ENCODE results near the gene PIEZO2. TPM values are rescaled to one million over a fixed set of nuclear protein-coding genes. Genes with fewer than 3 reads are reported as not detected.

Gene PIEZO2
- polyA plus RNA-seq, 1 donor, result 25.1 TPM

DNA sequence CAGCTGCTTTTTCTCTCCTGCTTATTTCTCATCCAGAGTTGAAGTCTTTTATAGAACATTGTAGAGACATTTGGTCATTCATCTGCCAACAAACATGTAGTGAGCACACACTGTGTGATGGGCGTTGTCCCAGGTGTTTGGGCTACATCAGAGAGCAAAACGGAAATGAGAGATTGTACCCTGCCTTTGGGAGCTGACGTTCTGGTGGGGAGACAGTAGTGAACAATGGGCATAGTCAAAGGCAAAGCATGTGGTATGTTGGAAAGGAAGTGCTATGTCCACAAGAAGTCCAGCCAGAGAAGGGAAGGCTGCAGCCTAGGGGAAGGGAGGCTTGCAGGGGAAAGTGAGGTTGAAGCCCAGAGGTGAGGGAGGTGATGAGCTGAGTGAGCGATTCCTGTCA, 78.1 kb downstream of the PIEZO2 start:
- 90% methylated on average over 2 of the region's 4 CpGs for WGBS (ENCODE audit: insufficient coverage, low lambda C conversion rate)
- Histone ChIP-seq H3K27me3 (ENCODE audit: control insufficient read depth, insufficient read depth, low read length) (no peaks in the 10 kb centered on the region), H3K27ac (ENCODE audit: low read length) (no peak overlapping the region), H3K36me3 (ENCODE audit: control insufficient read depth, insufficient read depth, low read length) (no peaks in the 10 kb centered on the region), H3K4me3 (ENCODE audit: low read length) (no peak overlapping the region), H3K4me1 (ENCODE audit: control insufficient read depth, insufficient read depth, low read length) (no peaks in the 10 kb centered on the region), H3K9me3 (ENCODE audit: control insufficient read depth, low read depth, low read length) (no peaks in the 10 kb centered on the region)
- no peak for DNase-seq

DNA sequence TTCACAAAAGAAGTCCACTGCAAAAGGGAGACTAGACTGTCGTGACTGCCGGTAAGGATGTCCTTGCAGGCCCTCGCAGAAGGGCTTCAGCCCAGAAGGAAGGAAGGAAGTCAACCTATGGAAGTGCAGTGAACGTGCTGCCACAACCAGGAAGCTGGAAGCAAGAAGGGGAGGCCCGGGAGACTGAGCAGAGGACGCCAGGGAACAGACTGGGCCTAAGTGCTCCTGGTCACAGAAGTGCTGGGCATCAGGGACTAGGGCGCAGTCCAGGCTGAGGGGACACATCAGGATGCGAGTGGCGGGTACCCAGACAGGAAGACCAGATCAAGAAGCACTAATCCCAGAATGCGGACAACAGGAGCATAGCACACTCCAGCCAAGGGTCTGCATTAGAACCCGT, 78.8 kb downstream of the PIEZO2 start:
- Histone ChIP-seq H3K9me3 (ENCODE audit: control insufficient read depth, low read depth, low read length) (no peaks in the 10 kb centered on the region), H3K4me3 (ENCODE audit: low read length) (no peak overlapping the region), H3K27ac (ENCODE audit: low read length) (no peak overlapping the region), H3K36me3 (ENCODE audit: control insufficient read depth, insufficient read depth, low read length) (no peaks in the 10 kb centered on the region), H3K4me1 (ENCODE audit: control insufficient read depth, insufficient read depth, low read length) (no peaks in the 10 kb centered on the region), H3K27me3 (ENCODE audit: control insufficient read depth, insufficient read depth, low read length) (no peaks in the 10 kb centered on the region)
- DNase-seq, result no peak
- 75% methylated on average over 4 of the region's 11 CpGs for WGBS (ENCODE audit: insufficient coverage, low lambda C conversion rate)

DNA sequence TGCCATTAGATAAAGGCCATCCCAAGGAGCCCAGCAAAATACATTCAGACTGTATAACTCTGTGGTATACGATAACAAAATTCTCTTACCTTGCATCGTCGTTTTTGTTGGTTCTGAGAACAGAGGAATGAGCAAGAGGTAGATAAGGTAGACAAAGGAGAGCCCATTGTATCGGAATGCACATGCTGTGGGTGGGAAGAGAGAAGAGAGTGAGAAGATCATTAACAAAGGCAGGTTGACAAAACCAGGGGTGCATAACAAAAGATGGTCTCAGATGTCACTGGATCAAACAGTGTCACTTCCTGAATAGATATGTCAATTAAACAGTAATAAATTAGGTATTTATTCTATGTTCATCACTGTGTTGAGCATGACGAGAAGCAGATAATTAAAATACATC, 83.3 kb downstream of the PIEZO2 start:
- Histone ChIP-seq H3K9me3 (ENCODE audit: control insufficient read depth, low read depth, low read length) (no peaks in the 10 kb centered on the region), H3K27me3 (ENCODE audit: control insufficient read depth, insufficient read depth, low read length) (no peaks in the 10 kb centered on the region), H3K36me3 (ENCODE audit: control insufficient read depth, insufficient read depth, low read length) (no peaks in the 10 kb centered on the region), H3K4me3 (ENCODE audit: low read length) (no peak overlapping the region), H3K27ac (ENCODE audit: low read length) (no peak overlapping the region), H3K4me1 (ENCODE audit: control insufficient read depth, insufficient read depth, low read length) (no peaks in the 10 kb centered on the region)
- DNase-seq, result no peak
- 58% methylated on average over 4 of the region's 5 CpGs for WGBS (ENCODE audit: insufficient coverage, low lambda C conversion rate)

DNA sequence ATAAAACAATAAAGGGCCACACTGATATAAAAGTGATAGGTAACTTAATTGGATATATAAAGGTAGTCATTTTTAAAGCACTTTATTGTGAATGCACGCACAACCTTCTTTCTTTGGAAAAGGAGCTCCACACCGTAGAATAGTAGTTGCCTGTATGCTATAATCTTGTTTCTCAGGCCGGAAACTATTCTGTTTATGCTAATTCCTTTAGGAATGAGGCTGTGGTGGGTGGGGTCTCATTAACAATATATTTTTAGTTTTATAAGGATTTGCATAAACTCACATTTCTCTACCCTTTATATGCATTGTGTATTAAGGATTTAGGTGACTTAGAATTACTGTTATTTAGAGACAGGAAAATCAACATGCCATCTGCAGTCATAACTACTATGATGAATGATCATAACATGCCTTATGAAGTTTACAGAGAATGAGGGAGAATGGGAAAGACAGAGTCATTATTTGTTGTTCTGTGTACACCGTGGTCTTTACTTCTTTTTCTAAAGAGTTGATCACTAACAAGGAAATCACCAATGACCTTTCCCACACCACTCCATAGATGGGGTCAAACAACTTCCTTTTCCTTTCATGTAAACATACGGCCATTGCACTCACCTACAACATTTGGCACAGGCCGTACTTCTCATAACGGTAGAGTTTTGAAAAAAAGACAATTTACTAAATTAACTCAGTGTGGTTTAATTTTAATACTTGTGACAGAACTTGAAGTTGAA, 84.5 kb downstream of the PIEZO2 start:
- no peak for DNase-seq
- Histone ChIP-seq H3K36me3 (ENCODE audit: control insufficient read depth, insufficient read depth, low read length) (no peaks in the 10 kb centered on the region), H3K27ac (ENCODE audit: low read length) (no peak overlapping the region), H3K4me1 (ENCODE audit: control insufficient read depth, insufficient read depth, low read length) (no peaks in the 10 kb centered on the region), H3K9me3 (ENCODE audit: control insufficient read depth, low read depth, low read length) (no peaks in the 10 kb centered on the region), H3K27me3 (ENCODE audit: control insufficient read depth, insufficient read depth, low read length) (no peaks in the 10 kb centered on the region), H3K4me3 (ENCODE audit: low read length) (no peak overlapping the region)
- 80% methylated on average over 1 of the region's 7 CpGs for WGBS (ENCODE audit: insufficient coverage, low lambda C conversion rate)

DNA sequence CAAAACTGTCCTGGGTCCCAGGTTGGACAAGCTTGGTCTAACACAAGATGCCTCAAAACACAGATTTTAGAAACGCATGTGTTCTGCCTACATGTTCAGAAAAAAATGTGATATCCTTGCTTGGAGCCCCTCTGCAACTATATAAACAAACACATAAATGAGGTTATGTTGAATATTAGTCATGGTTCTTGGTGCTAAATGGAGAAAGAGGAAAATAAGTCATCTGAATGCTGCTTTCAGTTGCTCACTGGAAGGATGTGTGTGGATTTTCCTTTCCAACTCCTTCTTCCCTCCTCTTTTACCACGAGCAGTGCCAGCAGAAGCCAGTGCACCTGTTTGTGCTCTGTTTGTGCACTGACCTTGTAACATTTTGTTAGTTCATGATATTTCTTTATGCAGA, 85.3 kb downstream of the PIEZO2 start:
- Histone ChIP-seq H3K27ac (ENCODE audit: low read length) (no peak overlapping the region), H3K4me1 (ENCODE audit: control insufficient read depth, insufficient read depth, low read length) (no peaks in the 10 kb centered on the region), H3K4me3 (ENCODE audit: low read length) (no peak overlapping the region), H3K27me3 (ENCODE audit: control insufficient read depth, insufficient read depth, low read length) (no peaks in the 10 kb centered on the region), H3K9me3 (ENCODE audit: control insufficient read depth, low read depth, low read length) (no peaks in the 10 kb centered on the region), H3K36me3 (ENCODE audit: control insufficient read depth, insufficient read depth, low read length) (no peaks in the 10 kb centered on the region)
- no CpG with 5 or more reads among the region's 2 CpGs for WGBS (ENCODE audit: insufficient coverage, low lambda C conversion rate)
- no peak for DNase-seq

DNA sequence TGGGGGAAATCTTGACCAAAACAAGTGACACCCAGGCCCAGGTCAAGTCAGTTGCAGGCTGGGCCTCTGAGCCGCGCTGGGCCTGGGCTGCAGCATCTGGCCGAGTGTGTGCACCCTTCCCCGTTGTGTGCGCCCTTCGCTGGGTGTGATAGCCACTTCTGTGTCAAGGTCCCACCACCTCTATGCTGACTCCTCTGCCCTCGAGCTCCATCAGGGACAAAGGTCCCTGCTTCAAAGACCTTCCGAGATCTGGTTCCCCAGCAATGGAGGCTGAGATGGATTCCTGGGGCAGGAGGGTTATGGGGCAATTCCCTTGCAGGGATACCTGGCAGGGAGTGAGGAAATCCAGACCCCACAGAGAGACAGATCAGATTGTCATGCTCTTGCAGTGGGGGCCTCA, 93.6 kb downstream of the PIEZO2 start:
- H3K27me3 ChIP-seq (ENCODE audit: control insufficient read depth, insufficient read depth, low read length), result no peaks in the 10 kb centered on the region
- H3K9me3 ChIP-seq (ENCODE audit: control insufficient read depth, low read depth, low read length), result no peaks in the 10 kb centered on the region
- H3K36me3 ChIP-seq (ENCODE audit: control insufficient read depth, insufficient read depth, low read length), result no peaks in the 10 kb centered on the region
- H3K4me3 ChIP-seq (ENCODE audit: low read length), result no peak overlapping the region
- peaks cover 13% of the 10 kb centered on the region for H3K4me1 ChIP-seq (ENCODE audit: control insufficient read depth, insufficient read depth, low read length)
- WGBS (ENCODE audit: insufficient coverage, low lambda C conversion rate), result no CpG with 5 or more reads among the region's 8 CpGs
- no peak overlapping the region for H3K27ac ChIP-seq (ENCODE audit: low read length)
- DNase-seq, result peak; percentile 32 to 47

DNA sequence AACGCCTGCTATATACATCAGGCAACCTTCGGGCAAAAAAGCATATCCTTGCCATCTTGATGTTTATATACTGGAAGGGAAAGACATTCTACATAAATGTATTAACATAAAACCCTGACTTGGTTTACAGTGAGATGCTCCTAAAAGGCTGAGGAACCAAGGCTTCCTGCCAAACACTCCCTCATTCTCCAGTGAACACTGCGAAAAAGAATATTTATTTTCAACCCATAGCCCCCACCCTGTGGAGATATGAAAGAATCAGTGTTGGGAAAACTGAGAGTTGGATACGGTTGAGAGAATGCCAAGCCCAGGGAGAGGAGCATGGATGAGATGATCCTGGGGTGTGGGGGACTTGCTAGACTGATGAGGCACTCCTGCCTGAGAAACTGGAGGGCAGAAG, 94.9 kb downstream of the PIEZO2 start:
- Histone ChIP-seq H3K27me3 (ENCODE audit: control insufficient read depth, insufficient read depth, low read length) (no peaks in the 10 kb centered on the region), H3K4me1 (ENCODE audit: control insufficient read depth, insufficient read depth, low read length) (peaks cover 13% of the 10 kb centered on the region), H3K9me3 (ENCODE audit: control insufficient read depth, low read depth, low read length) (no peaks in the 10 kb centered on the region), H3K36me3 (ENCODE audit: control insufficient read depth, insufficient read depth, low read length) (no peaks in the 10 kb centered on the region), H3K27ac (ENCODE audit: low read length) (no peak overlapping the region), H3K4me3 (ENCODE audit: low read length) (no peak overlapping the region)
- WGBS (ENCODE audit: insufficient coverage, low lambda C conversion rate), result no CpG with 5 or more reads among the region's 4 CpGs
- no peak for DNase-seq

DNA sequence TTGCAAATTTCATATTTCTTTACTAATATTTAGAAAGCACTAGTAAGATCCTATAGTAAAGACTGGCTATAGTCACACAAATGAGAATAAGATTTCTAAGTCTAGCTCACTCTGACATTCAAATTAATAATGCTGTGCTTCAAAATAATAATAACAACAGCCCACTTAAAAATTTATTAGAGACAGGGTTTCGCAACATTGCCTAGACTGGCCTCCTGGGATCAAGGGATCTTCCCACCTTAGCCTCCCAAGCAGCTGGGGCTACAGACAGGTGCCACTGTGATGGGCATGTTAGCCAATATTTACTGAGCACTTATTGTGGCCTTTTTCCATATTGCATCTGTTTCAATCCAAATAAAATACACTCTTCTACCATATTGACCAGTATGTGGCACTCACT, 96.1 kb downstream of the PIEZO2 start:
- Histone ChIP-seq H3K9me3 (ENCODE audit: control insufficient read depth, low read depth, low read length) (no peaks in the 10 kb centered on the region), H3K27me3 (ENCODE audit: control insufficient read depth, insufficient read depth, low read length) (no peaks in the 10 kb centered on the region), H3K4me1 (ENCODE audit: control insufficient read depth, insufficient read depth, low read length) (peaks cover 13% of the 10 kb centered on the region), H3K36me3 (ENCODE audit: control insufficient read depth, insufficient read depth, low read length) (no peaks in the 10 kb centered on the region), H3K27ac (ENCODE audit: low read length) (no peak overlapping the region), H3K4me3 (ENCODE audit: low read length) (no peak overlapping the region)
- DNase-seq, result no peak
- WGBS (ENCODE audit: insufficient coverage, low lambda C conversion rate), result no CpG with 5 or more reads among the region's 1 CpG

DNA sequence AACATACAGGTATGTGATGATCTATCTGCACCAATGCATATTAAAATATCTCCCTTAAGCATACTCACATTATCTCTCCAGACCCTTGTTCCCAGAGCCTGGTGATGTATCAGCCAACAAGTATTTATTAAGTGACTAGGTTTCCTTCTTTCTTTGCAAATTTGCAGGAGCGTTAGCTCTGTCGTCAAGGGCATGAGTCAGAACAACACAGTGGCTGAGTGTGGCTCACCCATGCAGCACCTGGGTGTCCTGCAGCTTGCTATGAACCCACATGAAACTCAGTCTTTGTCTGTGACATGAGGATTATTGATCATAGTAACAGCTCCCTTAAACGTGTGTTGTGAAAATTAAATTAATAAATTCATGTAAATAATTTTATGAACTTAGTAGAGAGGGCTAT, 96.6 kb downstream of the PIEZO2 start:
- no peaks in the 10 kb centered on the region for H3K9me3 ChIP-seq (ENCODE audit: control insufficient read depth, low read depth, low read length)
- peak in 1 of 2 donors; percentile 44 for DNase-seq
- no peaks in the 10 kb centered on the region for H3K27me3 ChIP-seq (ENCODE audit: control insufficient read depth, insufficient read depth, low read length)
- no peak overlapping the region for H3K4me3 ChIP-seq (ENCODE audit: low read length)
- no peak overlapping the region for H3K27ac ChIP-seq (ENCODE audit: low read length)
- H3K36me3 ChIP-seq (ENCODE audit: control insufficient read depth, insufficient read depth, low read length), result no peaks in the 10 kb centered on the region
- peaks cover 13% of the 10 kb centered on the region for H3K4me1 ChIP-seq (ENCODE audit: control insufficient read depth, insufficient read depth, low read length)
- WGBS (ENCODE audit: insufficient coverage, low lambda C conversion rate), result 38% methylated on average over 1 of the region's 3 CpGs

DNA sequence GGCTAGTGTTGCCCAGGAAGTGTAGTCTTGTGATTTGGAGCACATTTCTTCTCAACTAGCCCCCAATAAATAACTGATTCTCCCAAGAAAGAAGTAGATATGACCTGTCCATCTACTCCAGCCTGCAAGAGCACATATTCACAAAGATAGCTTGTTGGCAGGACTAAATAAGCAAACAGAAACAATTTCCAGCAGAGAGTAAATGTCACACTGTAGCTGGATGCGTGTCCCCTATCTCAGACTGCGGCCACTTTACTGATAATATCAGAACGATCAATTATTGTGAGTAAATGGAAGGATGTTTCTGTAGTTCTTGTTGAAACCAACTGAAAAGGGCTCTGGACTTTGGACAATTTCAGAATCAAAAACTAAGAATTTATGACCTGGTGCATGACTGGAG, 97.9 kb downstream of the PIEZO2 start:
- no CpG with 5 or more reads among the region's 3 CpGs for WGBS (ENCODE audit: insufficient coverage, low lambda C conversion rate)
- Histone ChIP-seq H3K4me1 (ENCODE audit: control insufficient read depth, insufficient read depth, low read length) (peaks cover 13% of the 10 kb centered on the region), H3K36me3 (ENCODE audit: control insufficient read depth, insufficient read depth, low read length) (no peaks in the 10 kb centered on the region), H3K27ac (ENCODE audit: low read length) (no peak overlapping the region), H3K9me3 (ENCODE audit: control insufficient read depth, low read depth, low read length) (no peaks in the 10 kb centered on the region), H3K4me3 (ENCODE audit: low read length) (no peak overlapping the region), H3K27me3 (ENCODE audit: control insufficient read depth, insufficient read depth, low read length) (no peaks in the 10 kb centered on the region)
- no peak for DNase-seq

DNA sequence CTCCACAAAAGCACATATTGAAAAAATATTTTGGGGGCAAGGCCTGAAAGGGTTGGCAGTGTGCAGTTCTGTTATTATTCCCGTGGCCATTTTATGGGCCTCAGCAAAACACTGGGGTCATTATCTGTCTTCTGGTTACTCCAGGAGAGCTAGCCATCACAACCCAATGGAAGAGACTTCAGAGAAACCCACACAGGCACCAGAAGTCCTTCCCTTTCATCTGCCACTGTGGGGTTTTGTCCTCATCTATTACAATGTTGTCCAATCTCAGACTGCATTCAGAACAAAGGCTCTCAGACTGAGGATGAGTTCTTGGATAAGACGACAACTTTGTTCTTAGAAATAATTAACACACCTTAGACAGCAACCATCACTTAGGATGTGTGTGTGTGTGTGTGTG, 98.4 kb downstream of the PIEZO2 start:
- H3K27me3 ChIP-seq (ENCODE audit: control insufficient read depth, insufficient read depth, low read length), result no peaks in the 10 kb centered on the region
- H3K36me3 ChIP-seq (ENCODE audit: control insufficient read depth, insufficient read depth, low read length), result no peaks in the 10 kb centered on the region
- H3K4me3 ChIP-seq (ENCODE audit: low read length), result no peak overlapping the region
- H3K4me1 ChIP-seq (ENCODE audit: control insufficient read depth, insufficient read depth, low read length), result peaks cover 9% of the 10 kb centered on the region
- H3K27ac ChIP-seq (ENCODE audit: low read length), result no peak overlapping the region
- H3K9me3 ChIP-seq (ENCODE audit: control insufficient read depth, low read depth, low read length), result no peaks in the 10 kb centered on the region
- 100% methylated on average over 1 of the region's 2 CpGs for WGBS (ENCODE audit: insufficient coverage, low lambda C conversion rate)
- no peak for DNase-seq
